NCI-H1694 (cell line): ENCODE results near the gene ACVRL1.
"Not testable (repeated sequence)": the region's sequence is repeated elsewhere in the genome, so short reads cannot be mapped to it uniquely, and the experiment has no call there.

Source experiments
- DNase-seq: peaks from one replicate; lab custom pipeline; 2025; lab: John Stamatoyannopoulos, UW

Gene ACVRL1

GRCh38 chr12:51874000-51874399, 33.3 kb upstream of the ACVRL1 start:
- no peak for DNase-seq

- DNase-seq, result no peak
These were observed 32.8 kb upstream of the ACVRL1 start for GRCh38 chr12:51874486-51874885.

- DNase-seq, result no peak
These were observed 28.2 kb upstream of the ACVRL1 start for GRCh38 chr12:51879102-51879501.

- no peak for DNase-seq
These were observed 24.0 kb upstream of the ACVRL1 start for GRCh38 chr12:51883295-51883694.

- no peak for DNase-seq
These were observed 23.2 kb upstream of the ACVRL1 start for GRCh38 chr12:51883998-51884675.

GRCh38 chr12:51884676-51885229, 22.6 kb upstream of the ACVRL1 start:
- no peak for DNase-seq

GRCh38 chr12:51885294-51886020, 21.8 kb upstream of the ACVRL1 start:
- DNase-seq, result not testable (repeated sequence)

GRCh38 chr12:51886021-51886710, 21.1 kb upstream of the ACVRL1 start:
- DNase-seq, result no peak

GRCh38 chr12:51887476-51888315, 19.6 kb upstream of the ACVRL1 start, which contains the start of gene ANKRD33:
Gene ANKRD33, plus strand, starts transcription at chr12:51888103. Its CDS starts 84 bp downstream, at chr12:51888187.
- no peak for DNase-seq

GRCh38 chr12:51888316-51889215, 18.7 kb upstream of the ACVRL1 start:
- no peak for DNase-seq

- no peak for DNase-seq
These were observed 17.8 kb upstream of the ACVRL1 start for GRCh38 chr12:51889216-51890132.

GRCh38 chr12:51890133-51890464, 17.2 kb upstream of the ACVRL1 start:
- DNase-seq, result no peak

- DNase-seq, result no peak
These were observed 16.7 kb upstream of the ACVRL1 start for GRCh38 chr12:51890511-51891171.

- DNase-seq, result no peak
These were observed 15.5 kb upstream of the ACVRL1 start for GRCh38 chr12:51891843-51892242.

- no peak for DNase-seq
These were observed 13.5 kb upstream of the ACVRL1 start for GRCh38 chr12:51893786-51894185.

- no peak for DNase-seq
These were observed 11.7 kb upstream of the ACVRL1 start for GRCh38 chr12:51895378-51896135.

GRCh38 chr12:51896236-51896635, 11.1 kb upstream of the ACVRL1 start:
- DNase-seq, result no peak

GRCh38 chr12:51897181-51897580, 10.1 kb upstream of the ACVRL1 start:
- no peak for DNase-seq
